Forelimb muscle (tissue), 1 donor: Measurements from ENCODE around the gene METAP1D. TPM values are rescaled to one million over a fixed set of nuclear protein-coding genes. Genes with fewer than 3 reads are reported as not detected.
"Not testable (repeated sequence)": the region's sequence is repeated elsewhere in the genome, so short reads cannot be mapped to it uniquely, and the experiment has no call there.

Source experiments
- DNase-seq: peaks from one replicate; pipeline ENCODE4 v3.0.0-alpha.2; 2013; ENCODE audit warnings: low read depth
- polyA plus RNA-seq: library from polyadenylated mRNA; unstranded; fragments of 120-200 nt; gene quantifications from one replicate; pipeline ENCODE4 v1.2.1, GENCODE V29; 2013; ENCODE audit not compliant: insufficient read length

The METAP1D gene
- 14.4 TPM for polyA plus RNA-seq

DNA sequence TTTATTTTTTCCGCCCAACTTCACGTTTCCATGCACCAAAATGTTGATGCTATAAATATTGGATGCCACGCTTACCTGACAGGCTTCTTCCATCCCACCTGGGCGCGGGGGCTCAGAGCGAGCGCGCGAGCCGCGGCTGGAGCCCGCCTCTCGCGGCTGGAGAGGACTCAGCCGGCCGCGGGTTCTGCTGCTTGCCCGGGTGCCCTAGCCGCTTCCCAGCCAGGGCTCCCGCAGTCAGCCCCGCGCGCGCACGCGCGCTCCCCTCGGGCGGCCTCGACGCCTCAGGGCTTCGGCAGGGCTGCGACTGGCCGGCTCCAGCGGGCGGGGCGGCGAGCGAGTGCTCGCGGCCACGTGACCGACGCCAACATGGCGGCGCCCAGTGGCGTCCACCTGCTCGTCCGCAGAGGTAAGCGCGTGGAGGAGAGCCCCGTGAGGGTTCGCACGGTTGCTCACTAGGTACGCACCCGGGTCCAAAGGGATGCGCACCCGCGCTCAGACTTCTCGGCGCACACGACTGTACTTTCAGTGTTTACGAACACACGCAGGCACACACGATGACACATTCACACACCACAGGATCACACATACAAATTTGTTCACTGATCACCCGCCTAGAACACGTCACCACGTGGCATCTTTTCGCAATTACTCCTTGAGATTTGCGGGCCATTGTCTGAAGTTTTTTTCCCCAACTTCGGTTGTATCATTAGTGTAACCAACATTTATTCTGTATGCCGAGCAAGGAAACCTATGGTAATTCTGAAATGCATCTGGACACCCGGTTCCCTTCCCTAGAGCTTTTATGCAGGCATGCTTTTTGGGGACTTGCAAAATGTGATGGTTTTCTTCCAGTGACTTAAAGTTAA, at the start of gene METAP1D:
Gene METAP1D (plus strand): TSS at position 350 of the 866 bp plus-strand sequence. CDS start 17 bp downstream, at position 367.
- DNase-seq: peak; percentile 62

DNA sequence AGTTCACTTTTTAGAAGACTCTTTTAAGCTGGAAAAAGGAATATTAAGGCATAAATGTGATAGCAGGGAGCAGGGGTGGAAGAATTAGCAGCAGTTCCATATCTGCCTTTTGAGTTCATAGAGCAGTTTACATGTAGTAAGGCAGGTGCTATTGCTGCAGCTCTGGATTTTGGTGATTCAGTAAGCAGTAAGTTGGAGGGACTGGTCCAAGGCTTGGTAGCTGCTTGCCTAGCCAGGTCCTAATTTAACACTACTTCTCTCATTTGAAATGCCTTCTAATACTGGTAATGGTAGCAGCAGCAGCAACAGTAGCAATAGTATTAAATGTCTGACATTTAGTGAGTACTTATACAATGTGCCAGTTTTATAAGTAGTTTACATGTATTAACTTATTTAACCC, 47.5 kb upstream of the METAP1D start:
- DNase-seq: no peak

DNA sequence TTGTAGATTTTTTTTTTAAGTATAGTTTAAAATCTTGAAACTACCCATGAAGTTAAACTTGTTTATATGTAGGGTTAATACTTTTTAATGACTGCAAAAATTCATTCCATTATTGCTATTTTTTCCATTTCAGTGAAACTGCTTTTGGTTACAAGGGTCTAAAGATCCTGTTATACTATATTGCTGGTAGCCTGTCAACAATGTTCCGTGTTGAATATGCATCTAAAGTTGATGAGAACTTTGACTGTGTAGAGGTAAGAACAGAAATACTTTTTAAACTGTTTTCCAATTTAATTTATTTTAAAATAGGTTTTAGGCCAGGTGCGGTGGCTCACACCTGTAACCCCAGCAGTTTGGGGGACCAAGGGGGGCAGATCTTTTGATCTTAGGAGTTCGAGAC, 47.0 kb upstream of the METAP1D start:
- no peak for DNase-seq

DNA sequence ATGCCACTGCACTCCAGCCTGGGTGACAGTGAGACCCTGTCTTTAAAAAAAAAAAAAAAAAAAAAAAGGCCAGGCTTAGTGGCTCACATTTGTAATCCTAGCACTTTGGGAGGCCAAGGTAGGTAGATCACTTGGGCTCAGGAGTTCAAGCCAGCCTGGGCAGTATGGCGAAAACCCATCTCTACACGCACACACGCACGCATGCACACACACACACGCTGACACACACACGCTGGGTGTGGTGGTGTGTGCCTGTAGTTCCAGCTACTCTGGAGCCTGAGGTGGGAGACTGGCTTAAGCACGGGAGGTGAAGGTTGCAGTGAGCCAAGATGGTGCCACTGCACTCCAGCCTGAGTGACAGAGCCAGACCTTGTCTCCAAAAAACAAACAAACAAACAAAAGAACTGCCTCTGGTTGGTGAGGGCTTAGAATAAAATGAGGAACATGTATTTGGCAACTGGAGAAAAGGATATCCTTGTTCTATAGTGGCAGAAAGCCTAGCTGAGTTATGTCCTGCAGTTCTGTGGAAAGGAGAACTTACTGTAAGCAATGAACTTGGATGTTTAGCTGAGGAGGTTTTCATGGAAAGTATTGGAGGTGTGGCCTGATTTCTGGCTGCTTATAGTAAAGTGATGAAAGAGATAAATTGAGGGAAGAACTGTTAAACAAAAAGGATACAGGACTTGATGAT, 43.5 kb upstream of the METAP1D start:
- no peak for DNase-seq

DNA sequence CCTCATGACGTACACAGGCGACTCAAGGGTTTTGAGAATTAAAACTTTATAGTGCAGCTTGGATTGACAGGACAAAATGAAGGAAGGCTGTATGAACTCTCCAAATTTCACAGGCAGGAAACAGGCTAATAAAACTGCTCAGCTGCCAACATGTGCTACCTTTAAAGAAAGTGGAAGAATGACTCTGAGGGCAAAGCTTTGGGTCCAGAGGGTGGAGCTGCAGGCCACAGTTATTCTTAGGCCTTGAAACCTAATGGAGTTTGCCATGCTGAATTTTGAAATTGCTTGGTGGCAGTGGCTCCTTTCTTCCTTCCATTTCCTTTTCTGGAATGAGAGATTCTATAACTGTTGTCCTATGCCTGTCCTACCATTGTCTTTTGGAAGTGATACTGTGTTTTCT, 42.7 kb upstream of the METAP1D start:
- no peak for DNase-seq

DNA sequence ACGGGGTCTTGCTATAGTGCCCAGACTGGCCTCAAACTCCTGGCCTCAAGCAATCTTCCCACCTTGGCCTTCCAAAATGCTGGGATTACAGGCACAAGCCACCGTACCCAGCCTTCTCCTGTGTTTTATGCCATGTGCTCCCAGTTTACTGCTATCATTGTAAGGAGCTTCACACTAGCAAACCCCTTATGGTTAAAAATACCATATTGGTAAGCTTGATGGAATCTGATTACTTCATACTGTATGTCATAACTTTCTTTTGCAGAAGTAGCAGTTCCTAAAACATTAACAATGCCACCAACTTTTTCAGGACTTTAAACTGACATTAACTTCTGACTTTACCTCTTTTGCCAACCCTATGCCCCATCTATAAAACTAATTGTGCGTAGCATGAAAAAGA, 41.3 kb upstream of the METAP1D start:
- DNase-seq: no peak

GRCh38 chr2:171959998-171960397, 39.8 kb upstream of the METAP1D start:
- no peak for DNase-seq

DNA sequence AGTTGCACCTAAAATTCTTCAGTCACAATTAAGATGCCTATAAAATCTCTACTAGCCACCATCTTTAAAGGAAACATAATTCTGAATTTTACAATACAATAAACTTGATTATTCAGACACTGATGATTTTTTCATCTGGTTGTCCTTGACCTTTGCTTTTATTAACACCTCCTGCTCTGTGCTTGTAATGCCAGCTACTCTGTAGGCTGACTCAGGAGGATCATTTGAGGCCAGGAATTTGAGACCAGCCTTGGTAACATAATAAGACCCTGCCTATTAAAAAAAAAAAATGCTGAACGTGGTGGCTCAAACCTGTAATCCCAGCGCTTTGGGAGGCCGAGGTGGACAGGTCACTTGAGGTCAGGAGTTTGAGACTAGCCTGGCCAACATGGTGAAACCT, 39.2 kb upstream of the METAP1D start:
- no peak for DNase-seq

- no peak for DNase-seq
Measured at GRCh38 chr2:171963198-171963597, 36.6 kb upstream of the METAP1D start.

DNA sequence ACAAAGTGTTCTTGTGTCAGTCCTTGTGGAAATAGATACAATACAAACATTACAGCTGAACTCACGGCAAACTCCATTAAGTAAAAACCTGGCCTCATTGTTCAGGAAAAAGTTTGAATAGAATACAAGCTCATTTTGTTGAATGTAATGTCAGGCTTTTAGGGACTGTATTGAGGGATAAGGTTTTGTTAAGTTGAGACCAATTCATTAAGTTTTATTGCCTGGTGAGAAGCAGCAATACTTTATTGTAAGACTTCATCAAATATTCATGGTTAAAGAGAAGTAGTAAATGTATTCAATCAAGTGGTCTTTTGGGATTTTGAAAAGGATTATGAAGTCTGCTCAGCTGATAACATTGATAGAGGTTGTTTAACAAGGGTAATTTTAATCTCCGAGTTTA, 35.4 kb upstream of the METAP1D start:
- DNase-seq: no peak

DNA sequence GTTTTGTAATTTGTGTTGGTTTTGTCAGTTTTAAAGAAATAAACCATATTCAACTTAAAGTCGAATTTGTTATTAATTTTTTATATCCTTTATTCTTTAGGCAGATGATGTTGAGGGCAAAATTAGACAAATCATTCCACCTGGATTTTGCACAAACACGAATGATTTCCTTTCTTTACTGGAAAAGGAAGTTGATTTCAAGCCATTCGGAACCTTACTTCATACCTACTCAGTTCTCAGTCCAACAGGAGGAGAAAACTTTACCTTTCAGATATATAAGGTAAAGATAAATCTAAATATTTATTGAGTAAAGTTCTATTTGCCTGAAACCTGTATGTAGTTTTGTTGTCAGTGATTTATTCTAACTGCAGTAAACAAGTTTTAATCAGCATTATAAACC, 34.5 kb upstream of the METAP1D start:
- DNase-seq: no peak

DNA sequence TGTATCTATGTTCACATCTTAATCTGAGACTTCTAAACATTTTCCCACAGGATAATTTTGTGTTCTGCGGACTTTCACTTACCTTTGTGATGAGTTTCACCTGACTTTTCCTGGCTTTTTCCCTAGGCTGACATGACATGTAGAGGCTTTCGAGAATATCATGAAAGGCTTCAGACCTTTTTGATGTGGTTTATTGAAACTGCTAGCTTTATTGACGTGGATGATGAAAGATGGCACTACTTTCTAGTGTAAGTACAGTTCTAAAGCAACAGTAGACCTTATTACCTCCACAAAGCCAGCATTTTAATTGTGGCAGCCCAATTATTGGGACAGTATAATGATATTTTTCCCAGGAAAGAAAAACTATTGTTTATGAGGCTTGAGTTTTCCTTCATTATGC, 34.1 kb upstream of the METAP1D start:
- DNase-seq: no peak

DNA sequence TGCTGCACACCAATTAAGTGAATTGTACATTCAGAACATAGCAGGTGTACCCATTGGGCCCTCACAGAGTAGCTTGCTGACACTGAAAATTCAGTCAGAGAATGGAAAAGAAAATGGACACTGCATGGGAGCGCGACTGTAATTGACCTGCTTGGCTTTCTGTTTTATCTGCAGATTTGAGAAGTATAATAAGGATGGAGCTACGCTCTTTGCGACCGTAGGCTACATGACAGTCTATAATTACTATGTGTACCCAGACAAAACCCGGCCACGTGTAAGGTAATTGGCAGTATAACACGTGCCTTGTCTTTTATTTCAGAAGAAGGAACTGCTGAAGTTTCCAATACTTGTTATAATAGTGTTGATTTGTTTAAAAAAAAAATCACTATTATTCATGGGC, 33.5 kb upstream of the METAP1D start:
- no peak for DNase-seq

- DNase-seq: no peak
Measured at GRCh38 chr2:171966688-171967087, 33.1 kb upstream of the METAP1D start.

- DNase-seq: no peak
Measured at GRCh38 chr2:171968509-171968908, 31.2 kb upstream of the METAP1D start.

DNA sequence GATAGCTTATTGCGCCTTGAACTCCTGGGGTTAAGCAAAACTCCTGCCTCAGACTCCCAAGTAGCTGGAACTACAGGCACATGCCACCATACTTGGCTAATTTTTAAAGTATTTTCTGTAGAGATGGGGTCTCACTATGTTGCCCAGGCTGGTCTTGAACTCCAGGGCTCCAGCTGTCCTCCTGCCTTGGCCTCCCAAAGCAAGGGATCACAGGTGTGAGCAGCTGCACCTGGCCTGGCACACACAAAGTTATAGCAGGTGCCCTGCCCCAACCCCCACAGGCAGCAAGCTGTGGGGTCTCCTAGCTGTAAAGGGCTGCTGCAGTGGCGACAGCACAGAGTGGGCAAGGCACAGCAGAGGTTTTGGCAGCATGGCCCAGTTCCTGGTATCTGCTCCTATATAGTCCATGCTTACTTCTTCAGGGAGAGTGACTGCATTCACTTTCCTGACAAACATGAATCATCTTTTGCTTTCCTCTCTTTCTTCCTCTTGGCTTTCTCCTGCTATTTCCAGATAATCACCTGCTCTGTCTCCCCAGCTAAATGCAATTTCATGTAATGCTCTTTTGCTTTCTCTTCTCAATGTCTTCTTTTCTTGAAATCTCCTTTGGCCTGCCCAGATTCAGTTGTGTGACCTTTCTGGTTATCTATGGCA, 27.3 kb upstream of the METAP1D start:
- DNase-seq: no peak

DNA sequence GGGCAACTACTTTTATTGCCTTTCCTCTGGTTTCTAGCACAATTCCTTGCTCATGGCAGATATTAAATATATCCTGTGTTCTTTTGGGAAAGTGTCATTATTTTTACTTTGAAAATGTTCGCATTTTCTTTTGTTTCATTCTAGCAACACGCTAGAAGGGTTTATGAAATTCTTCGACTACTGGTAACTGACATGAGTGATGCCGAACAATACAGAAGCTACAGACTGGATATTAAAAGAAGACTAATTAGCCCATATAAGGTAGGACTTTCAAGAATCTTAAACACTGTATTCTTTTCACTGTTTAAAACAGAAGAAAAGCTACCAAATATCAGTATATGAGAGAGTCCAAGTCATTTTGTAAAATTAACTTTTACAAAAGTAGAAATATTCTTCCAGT, 20.6 kb upstream of the METAP1D start:
- DNase-seq: no peak

GRCh38 chr2:171983924-171984323, 15.8 kb upstream of the METAP1D start:
- DNase-seq: not testable (repeated sequence)

DNA sequence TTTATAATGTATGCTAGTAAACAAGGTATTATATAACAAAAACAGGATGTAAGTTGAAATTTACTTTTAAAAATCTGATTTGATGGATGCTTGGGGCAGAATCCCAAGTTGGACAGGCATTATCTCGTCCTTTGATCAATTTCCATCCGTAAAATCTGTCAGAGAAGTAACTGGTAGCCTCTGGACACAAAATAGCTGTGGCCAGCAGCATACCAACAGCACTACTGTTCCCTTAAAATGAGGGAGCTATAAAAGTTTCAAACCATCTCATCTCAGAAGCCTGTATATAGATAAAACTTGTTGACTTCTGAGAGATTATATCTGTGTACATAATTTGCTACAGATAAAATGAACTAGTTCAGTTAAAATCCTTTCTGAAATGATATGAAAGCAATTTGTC, 14.7 kb upstream of the METAP1D start:
- no peak for DNase-seq

- no peak for DNase-seq
Measured at GRCh38 chr2:171986778-171987177, 13.0 kb upstream of the METAP1D start.

DNA sequence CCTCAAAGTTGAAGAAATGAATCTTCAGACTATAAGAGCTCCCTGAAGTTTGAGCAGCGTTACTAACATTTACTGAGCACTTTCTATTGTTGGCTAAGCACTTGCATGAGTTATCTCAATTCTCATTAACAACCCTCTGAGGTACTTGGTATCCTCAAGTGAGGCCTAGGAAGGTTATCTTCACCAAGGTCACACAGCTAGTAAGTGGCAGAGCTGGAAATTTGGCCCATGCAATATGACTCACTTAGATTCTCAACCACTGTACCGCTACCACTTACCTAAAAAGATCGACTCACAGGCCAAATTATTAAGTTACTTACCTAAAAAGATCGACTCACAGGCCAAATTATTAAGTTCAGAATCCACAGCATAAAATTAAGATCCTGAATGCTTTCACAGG, 8.7 kb upstream of the METAP1D start:
- DNase-seq: no peak

- no peak for DNase-seq
Measured at GRCh38 chr2:171995586-171995985, 4.2 kb upstream of the METAP1D start.

GRCh38 chr2:171996021-171996420, 3.7 kb upstream of the METAP1D start:
- DNase-seq: no peak
